UCSD-AML1 (cell line): ENCODE results near the gene SFMBT2.
"Not testable (repeated sequence)": the region's sequence is repeated elsewhere in the genome, so short reads cannot be mapped to it uniquely, and the experiment has no call there.

Source experiments
- DNase-seq: peaks from one replicate; lab custom pipeline; 2025; ENCODE audit not compliant: unreplicated experiment; lab: John Stamatoyannopoulos, UW

The SFMBT2 gene

GRCh38 chr10:7301006-7301778, 109.6 kb downstream of the SFMBT2 start:
- no peak for DNase-seq

GRCh38 chr10:7300384-7300971, 110.4 kb downstream of the SFMBT2 start:
- no peak for DNase-seq

- DNase-seq: not testable (repeated sequence)
Measured at GRCh38 chr10:7299601-7300325, 111.1 kb downstream of the SFMBT2 start.

- no peak for DNase-seq
Measured at GRCh38 chr10:7298495-7298894, 112.3 kb downstream of the SFMBT2 start.

- DNase-seq: no peak
Measured at GRCh38 chr10:7297094-7297493, 113.7 kb downstream of the SFMBT2 start.

- no peak for DNase-seq
Measured at GRCh38 chr10:7296648-7297047, 114.2 kb downstream of the SFMBT2 start.

- no peak for DNase-seq
Measured at GRCh38 chr10:7296076-7296475, 114.8 kb downstream of the SFMBT2 start.

GRCh38 chr10:7293378-7293920, 117.4 kb downstream of the SFMBT2 start:
- DNase-seq: no peak

- DNase-seq: no peak
Measured at GRCh38 chr10:7291487-7292270, 119.2 kb downstream of the SFMBT2 start.

GRCh38 chr10:7288060-7288690, 122.7 kb downstream of the SFMBT2 start:
- DNase-seq: no peak

- no peak for DNase-seq
Measured at GRCh38 chr10:7287377-7287776, 123.5 kb downstream of the SFMBT2 start.

- DNase-seq: no peak
Measured at GRCh38 chr10:7285522-7286322, 125.1 kb downstream of the SFMBT2 start.

- no peak for DNase-seq
Measured at GRCh38 chr10:7283246-7283645, 127.6 kb downstream of the SFMBT2 start.

- no peak for DNase-seq
Measured at GRCh38 chr10:7282457-7282856, 128.4 kb downstream of the SFMBT2 start.

GRCh38 chr10:7281429-7281828, 129.4 kb downstream of the SFMBT2 start:
- DNase-seq: no peak

GRCh38 chr10:7279303-7279702, 131.5 kb downstream of the SFMBT2 start:
- no peak for DNase-seq

GRCh38 chr10:7277867-7278266, 133.0 kb downstream of the SFMBT2 start:
- no peak for DNase-seq

- DNase-seq: no peak
Measured at GRCh38 chr10:7277432-7277831, 133.4 kb downstream of the SFMBT2 start.

GRCh38 chr10:7275761-7276440, 134.9 kb downstream of the SFMBT2 start:
- DNase-seq: no peak
